GM23248 (cell line): ENCODE results near the gene TNFRSF1B.

Experiments used
- EZH2 ChIP-seq: fragments of 200-600 bp; sonication (generic); IDR thresholded peaks from 2 replicates; pipeline ENCODE4 v1.6.1; 2018; ENCODE audit warnings: antibody characterized with exemption, mild to moderate bottlenecking; ENCODE audit not compliant: insufficient read depth, poor library complexity, severe bottlenecking
- EZH2phosphoT487 ChIP-seq: fragments of 200-600 bp; sonication (generic); IDR thresholded peaks from 2 replicates; pipeline ENCODE4 v1.6.1; 2018; ENCODE audit warnings: antibody characterized with exemption, moderate library complexity, mild to moderate bottlenecking, low read depth; ENCODE audit not compliant: insufficient read depth

GRCh38 chr1:12180315-12180714 is 13.5 kb downstream of the TNFRSF1B start:
- TF ChIP-seq EZH2phosphoT487: no peak
- TF ChIP-seq EZH2: no peak
